ENCODE data around the gene TDRD7.
"Not testable (repeated sequence)": the region's sequence is repeated elsewhere in the genome, so short reads cannot be mapped to it uniquely, and the experiment has no call there.

Gene TDRD7

GRCh38 chr9:97479496-97480159 lies 67.7 kb downstream of the TDRD7 start:
- no peak for DNase-seq

- DNase-seq = no peak
Measured at GRCh38 chr9:97480174-97480573, 68.3 kb downstream of the TDRD7 start.

- DNase-seq = no peak
Measured at GRCh38 chr9:97480749-97481148, 68.9 kb downstream of the TDRD7 start.

- no peak for DNase-seq
Measured at GRCh38 chr9:97484134-97484533, 72.2 kb downstream of the TDRD7 start.

GRCh38 chr9:97487107-97487506 lies 75.2 kb downstream of the TDRD7 start:
- no peak for DNase-seq

- no peak for DNase-seq
Measured at GRCh38 chr9:97487861-97488260, 76.0 kb downstream of the TDRD7 start.

GRCh38 chr9:97491216-97491999 lies 79.5 kb downstream of the TDRD7 start:
- no peak for DNase-seq

- not testable (repeated sequence) for DNase-seq
Measured at GRCh38 chr9:97497558-97498375, 85.9 kb downstream of the TDRD7 start.

- DNase-seq = not testable (repeated sequence)
Measured at GRCh38 chr9:97498846-97499245, 87.0 kb downstream of the TDRD7 start.

- no peak for DNase-seq
Measured at GRCh38 chr9:97500263-97500662, 88.4 kb downstream of the TDRD7 start.

GRCh38 chr9:97500765-97501176 lies 88.9 kb downstream of the TDRD7 start:
- no peak for DNase-seq

- DNase-seq = no peak
Measured at GRCh38 chr9:97501177-97501971, 89.5 kb downstream of the TDRD7 start, which contains the start of gene TMOD1. TSS of gene TMOD1 (plus strand) at chr9:97501666. CDS start at chr9:97524189, 22,523 bp downstream.

GRCh38 chr9:97501972-97502221 lies 90.0 kb downstream of the TDRD7 start:
- no peak for DNase-seq

- no peak for DNase-seq
Measured at GRCh38 chr9:97502222-97502983, 90.5 kb downstream of the TDRD7 start.

- no peak for DNase-seq
Measured at GRCh38 chr9:97502984-97503861, 91.3 kb downstream of the TDRD7 start.

GRCh38 chr9:97503862-97504210 lies 91.9 kb downstream of the TDRD7 start:
- DNase-seq = no peak

- DNase-seq = no peak
Measured at GRCh38 chr9:97504381-97505216, 92.7 kb downstream of the TDRD7 start.

GRCh38 chr9:97505845-97506244 lies 93.9 kb downstream of the TDRD7 start:
- no peak for DNase-seq

- no peak for DNase-seq
Measured at GRCh38 chr9:97506306-97506705, 94.4 kb downstream of the TDRD7 start.

GRCh38 chr9:97506787-97507186 lies 94.9 kb downstream of the TDRD7 start:
- DNase-seq = no peak

All from NCI-H1417 treated with DMSO at 0.1 percent for 48 hours (cell line).